ENCODE measurements around the gene USPL1.

Gene USPL1

DNA sequence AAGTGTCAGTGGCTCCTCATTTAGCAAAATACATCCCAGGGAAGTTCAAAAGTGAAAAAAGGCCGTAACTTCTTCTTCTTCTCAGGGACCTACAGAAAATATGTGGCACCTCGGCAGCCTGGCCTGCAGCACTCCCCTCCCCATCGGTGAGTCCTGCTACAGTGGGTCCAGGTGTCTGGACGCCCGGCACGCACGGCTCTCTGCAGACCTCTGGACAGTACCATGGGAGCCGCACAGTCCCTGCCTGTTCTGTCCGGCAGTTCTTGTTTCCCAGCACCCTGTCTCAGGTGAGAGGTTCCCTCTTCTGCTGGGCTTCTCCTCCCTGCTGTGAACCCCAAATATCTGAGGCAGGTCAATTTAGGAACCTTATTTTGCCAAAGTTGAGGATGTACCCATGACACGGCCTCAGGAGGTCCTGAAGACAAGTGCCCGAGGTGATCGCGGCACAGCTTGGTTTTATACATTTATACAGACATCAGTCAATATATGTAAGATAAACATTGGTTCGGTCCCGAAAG lies 80.8 kb downstream of the USPL1 start:
- no peak for DNase-seq

DNA sequence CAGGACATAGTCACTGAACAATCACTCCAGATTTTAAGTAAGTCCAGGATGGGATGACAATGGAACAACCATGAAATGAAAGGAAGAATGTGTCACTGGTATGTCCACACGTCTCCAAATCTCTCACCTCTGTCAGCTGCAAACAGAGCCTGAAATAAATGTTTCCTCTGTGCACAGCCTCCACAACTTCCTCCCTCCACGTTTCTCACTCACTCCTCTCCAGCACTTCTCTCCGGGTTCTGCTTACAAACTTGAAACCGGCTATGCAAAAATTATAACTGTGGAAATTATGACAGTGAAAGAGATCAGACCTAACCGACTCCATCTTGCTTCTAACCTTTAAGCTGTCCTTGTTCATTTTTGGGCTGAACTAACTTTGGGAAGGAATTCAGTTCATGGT lies 82.6 kb downstream of the USPL1 start:
- DNase-seq = no peak

DNA sequence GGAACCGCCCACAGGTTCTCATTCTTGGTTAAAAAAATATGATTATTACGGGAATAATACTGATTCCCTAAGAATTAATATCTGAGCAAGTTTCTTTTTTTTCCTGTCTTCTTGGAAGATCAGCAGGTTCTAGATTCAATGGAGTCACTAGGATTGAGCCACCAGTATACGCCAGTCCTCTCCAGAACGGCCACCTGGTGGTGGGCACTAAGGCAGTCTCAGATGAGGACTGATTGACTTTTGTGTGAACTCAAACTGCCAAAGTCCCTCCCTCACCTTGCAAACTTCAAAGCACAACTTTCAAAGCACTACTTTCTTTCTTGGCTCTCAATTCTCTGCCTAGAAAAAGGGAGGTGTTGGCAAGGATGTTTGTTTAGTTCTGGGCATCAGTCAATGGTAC lies 84.3 kb downstream of the USPL1 start:
- DNase-seq = no peak

DNA sequence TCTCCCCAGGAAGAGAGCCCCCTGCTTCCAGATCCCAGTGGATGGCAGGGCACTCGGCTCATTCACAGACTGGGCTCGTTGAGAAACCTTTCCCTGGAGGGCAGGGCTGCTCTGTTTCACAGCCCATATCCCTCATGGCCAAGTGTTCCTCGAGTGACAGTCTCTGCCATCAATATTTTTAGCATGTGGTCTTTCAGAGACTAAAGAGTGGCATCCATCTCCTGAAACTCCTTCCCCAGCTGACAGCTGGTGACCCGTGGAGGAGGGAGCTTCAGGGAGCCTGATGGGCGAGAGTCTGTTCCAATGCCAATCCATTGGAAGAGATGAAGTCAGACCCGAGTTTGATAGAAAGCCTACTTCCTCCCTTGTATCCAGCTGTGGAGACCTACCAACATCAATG lies 86.9 kb downstream of the USPL1 start:
- DNase-seq = no peak

DNA sequence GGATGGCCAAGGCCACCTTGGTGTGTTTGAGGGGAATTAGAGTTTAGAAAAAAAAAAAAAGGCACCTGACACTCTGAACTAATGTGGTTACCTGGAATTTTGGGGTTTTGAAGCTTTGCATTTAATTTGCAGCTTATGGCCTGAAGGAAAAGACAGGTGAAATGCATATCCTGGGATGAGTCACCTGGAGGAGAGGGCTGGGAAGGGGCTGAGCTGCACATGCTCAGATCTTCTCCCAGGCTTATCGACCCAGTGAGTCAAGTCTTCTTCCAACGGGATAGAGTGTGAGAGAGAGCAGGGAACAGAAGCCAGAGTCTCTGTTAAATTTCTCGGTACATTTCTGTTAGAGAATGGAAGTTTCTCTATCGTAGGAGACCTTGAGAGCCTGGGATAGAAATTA lies 88.0 kb downstream of the USPL1 start:
- no peak for DNase-seq

DNA sequence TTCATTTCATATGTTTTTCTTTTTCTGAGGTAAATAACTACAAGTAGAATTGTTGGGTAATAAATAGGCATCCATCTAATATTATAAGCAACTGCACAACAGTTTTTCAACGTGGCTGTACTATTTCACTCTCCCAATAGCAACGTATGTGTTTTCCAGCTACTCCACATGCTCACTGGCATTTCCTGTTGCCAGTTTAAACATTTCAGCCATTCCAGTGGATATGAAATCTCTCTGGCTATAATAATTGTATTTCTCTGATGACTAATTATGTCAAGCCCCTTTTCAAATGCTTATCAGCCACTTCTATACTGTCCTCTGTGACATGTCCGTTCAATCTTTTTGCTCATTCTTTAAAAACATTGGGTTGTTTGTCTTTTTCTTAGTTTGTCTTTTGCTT lies 90.8 kb downstream of the USPL1 start:
- no peak for DNase-seq
